Cardiac fibroblast (primary cell): ENCODE measurements around the gene LINGO1.

Source experiments
- DNase-seq, 2 donors: peaks; one replicate each; pipeline versions ENCODE4 v3.0.0 to v3.0.0-alpha.2; 2010; ENCODE audit warnings: low read depth in 2 of 2
- H3K4me3 ChIP-seq, 2 donors: replicated peaks in 1 of 2; 1 replicate in 1 of 2; 2 replicates in 1 of 2; pipeline ENCODE4 v1.5.1; 2011; ENCODE audit warnings: low read depth in 2 of 2, low read length in 2 of 2, mild to moderate bottlenecking in 2 of 2, moderate library complexity in 1 of 2
- TF ChIP-seq, protein P1 (sequence below): IDR thresholded peaks from one replicate; pipeline ENCODE4 v1.5.1; 2011; ENCODE audit warnings: low read depth, mild to moderate bottlenecking, low read length, inconsistent platforms

Gene LINGO1

DNA sequence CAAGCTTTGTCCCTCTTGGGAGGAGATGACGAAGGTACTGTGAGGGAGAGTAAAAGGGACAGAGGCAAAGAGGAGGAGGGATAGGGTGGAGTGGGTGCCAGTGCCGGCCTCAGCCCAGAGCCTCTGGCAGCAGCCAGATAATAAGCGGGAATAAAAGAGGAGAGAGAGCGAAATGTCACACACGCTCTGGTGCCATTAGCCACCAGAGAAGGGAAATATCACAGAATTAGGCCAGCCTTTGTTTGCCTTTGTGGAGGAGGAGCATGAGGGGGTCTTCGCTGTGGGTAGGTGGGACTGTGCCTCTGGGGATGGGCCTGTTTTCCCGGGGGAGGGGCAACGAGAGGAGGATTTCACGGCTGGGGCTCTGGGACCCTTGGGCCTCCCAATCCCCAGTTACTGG, 67.8 kb downstream of the LINGO1 start:
- no peak for DNase-seq
- no peak overlapping the region for H3K4me3 ChIP-seq
- TF ChIP-seq, protein P1, sequence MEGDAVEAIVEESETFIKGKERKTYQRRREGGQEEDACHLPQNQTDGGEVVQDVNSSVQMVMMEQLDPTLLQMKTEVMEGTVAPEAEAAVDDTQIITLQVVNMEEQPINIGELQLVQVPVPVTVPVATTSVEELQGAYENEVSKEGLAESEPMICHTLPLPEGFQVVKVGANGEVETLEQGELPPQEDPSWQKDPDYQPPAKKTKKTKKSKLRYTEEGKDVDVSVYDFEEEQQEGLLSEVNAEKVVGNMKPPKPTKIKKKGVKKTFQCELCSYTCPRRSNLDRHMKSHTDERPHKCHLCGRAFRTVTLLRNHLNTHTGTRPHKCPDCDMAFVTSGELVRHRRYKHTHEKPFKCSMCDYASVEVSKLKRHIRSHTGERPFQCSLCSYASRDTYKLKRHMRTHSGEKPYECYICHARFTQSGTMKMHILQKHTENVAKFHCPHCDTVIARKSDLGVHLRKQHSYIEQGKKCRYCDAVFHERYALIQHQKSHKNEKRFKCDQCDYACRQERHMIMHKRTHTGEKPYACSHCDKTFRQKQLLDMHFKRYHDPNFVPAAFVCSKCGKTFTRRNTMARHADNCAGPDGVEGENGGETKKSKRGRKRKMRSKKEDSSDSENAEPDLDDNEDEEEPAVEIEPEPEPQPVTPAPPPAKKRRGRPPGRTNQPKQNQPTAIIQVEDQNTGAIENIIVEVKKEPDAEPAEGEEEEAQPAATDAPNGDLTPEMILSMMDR: no peak

DNA sequence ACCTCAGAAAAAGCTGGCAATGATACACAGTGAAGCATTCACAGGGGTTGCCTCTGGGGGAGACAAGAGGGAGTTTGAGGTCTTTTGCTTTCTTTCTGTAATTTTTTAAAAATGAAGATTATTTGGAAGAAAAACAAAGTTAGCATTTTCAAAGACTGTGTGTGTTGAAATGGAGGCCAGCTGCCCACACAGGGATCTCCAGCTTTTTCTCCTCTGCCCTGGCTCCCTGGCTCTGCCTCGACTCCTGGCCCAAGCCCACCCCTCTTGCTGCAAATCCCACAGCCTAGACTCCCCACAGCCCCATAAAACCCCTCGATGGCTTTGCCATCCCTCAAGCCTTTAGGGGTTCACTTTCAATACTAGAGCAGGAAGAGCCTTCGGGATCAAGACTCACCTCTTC, 68.4 kb downstream of the LINGO1 start:
- DNase-seq: no peak
- TF ChIP-seq, protein P1: no peak
- no peak overlapping the region for H3K4me3 ChIP-seq

DNA sequence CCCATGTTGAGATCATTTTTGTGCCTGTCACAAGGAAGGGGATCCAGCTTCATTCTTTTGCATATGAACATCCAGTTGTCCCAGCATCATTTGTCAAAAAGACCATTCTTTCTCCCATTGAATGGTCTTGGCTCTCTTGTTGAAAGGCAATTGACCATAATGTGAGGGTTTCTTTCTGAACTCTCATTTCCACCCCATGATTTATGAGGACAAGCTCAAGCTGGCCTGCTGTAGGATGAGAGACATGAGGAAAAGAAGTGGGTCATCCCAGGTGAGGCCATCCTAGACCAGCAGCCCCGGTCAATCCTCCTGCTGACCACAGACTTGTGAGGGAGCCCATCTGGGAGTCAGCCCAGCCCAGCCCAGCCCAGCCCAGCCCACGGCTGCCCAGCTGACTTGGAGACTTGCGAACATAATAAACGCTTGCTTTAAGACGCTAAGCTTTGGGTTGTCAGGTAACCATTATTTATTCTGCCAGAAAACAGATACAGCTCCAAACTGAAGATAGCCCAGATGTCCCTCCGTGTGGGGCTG, 69.0 kb downstream of the LINGO1 start:
- no peak for DNase-seq

More for the DNA sequence above, 69.0 kb downstream of the LINGO1 start:
- TF ChIP-seq, protein P1: no peak
- H3K4me3 ChIP-seq: no peak overlapping the region
